Fibroblast of lung (primary cell): Measurements from ENCODE around the gene TMEM125. TPM values are rescaled to one million over a fixed set of nuclear protein-coding genes. Genes with fewer than 3 reads are reported as not detected.

Experiments
- DNase-seq, 2 donors: peaks; one replicate each; pipeline versions ENCODE4 v3.0.0 to v3.0.0-alpha.2; 2010; ENCODE audit warnings: low read depth in 2 of 2
- H2AFZ ChIP-seq: 2 replicates; pipeline ENCODE4 v1.5.1; 2012; ENCODE audit warnings: low read length, control low read depth, inconsistent platforms
- H3K27ac ChIP-seq: 2 replicates; pipeline ENCODE4 v1.5.1; 2011; ENCODE audit warnings: low read length, control low read depth; ENCODE audit not compliant: insufficient read depth
- H3K27me3 ChIP-seq: 2 replicates; pipeline ENCODE4 v1.5.1; 2011; ENCODE audit warnings: mild to moderate bottlenecking, low read length; ENCODE audit not compliant: control insufficient read depth, insufficient read depth
- H3K36me3 ChIP-seq: 2 replicates; pipeline ENCODE4 v1.5.1; 2011; ENCODE audit warnings: low read length; ENCODE audit not compliant: control insufficient read depth, insufficient read depth
- H3K4me1 ChIP-seq: 2 replicates; pipeline ENCODE4 v1.5.1; 2011; ENCODE audit warnings: low read length; ENCODE audit not compliant: control insufficient read depth, insufficient read depth; ENCODE audit errors: extremely low read depth
- H3K4me2 ChIP-seq: 2 replicates; pipeline ENCODE4 v1.5.1; 2011; ENCODE audit warnings: low read length, control low read depth; ENCODE audit not compliant: insufficient read depth; ENCODE audit errors: extremely low read depth
- H3K4me3 ChIP-seq, 4 experiments: fragments of 200-600 bp in 1 of 4; sonication (generic) in 1 of 4; replicated peaks in 1 of 4; 2 replicates each; pipeline ENCODE4 v1.5.1; 2011 to 2016; ENCODE audit warnings: low read length in 4 of 4, low read depth in 3 of 4, mild to moderate bottlenecking in 3 of 4, control low read depth in 2 of 4, inconsistent platforms in 1 of 4, mixed read lengths in 1 of 4; ENCODE audit not compliant: insufficient read depth in 1 of 4; ENCODE audit errors: control extremely low read depth in 1 of 4
- H3K79me2 ChIP-seq: 2 replicates; pipeline ENCODE4 v1.5.1; 2012; ENCODE audit warnings: mild to moderate bottlenecking, low read length, inconsistent platforms; ENCODE audit not compliant: control insufficient read depth, insufficient read depth
- H3K9ac ChIP-seq: 2 replicates; pipeline ENCODE4 v1.5.1; 2011; ENCODE audit warnings: mild to moderate bottlenecking, low read length, control low read depth; ENCODE audit not compliant: insufficient read depth
- H3K9me3 ChIP-seq: 2 replicates; pipeline ENCODE4 v1.5.1; 2012; ENCODE audit warnings: low read depth, low read length; ENCODE audit not compliant: control insufficient read depth, insufficient read depth
- H4K20me1 ChIP-seq: 2 replicates; pipeline ENCODE4 v1.5.1; 2011; ENCODE audit warnings: low read length; ENCODE audit not compliant: control insufficient read depth, insufficient read depth; ENCODE audit errors: extremely low read depth
- CTCF ChIP-seq, 2 donors: IDR thresholded peaks in 1 of 2; conservative IDR thresholded peaks in 1 of 2; 1 replicate in 1 of 2; 2 replicates in 1 of 2; pipeline ENCODE4 v1.5.1; 2011 to 2012; ENCODE audit warnings: low read length in 2 of 2, control low read depth in 1 of 2, inconsistent platforms in 1 of 2, low read depth in 1 of 2, mild to moderate bottlenecking in 1 of 2
- EZH2 ChIP-seq: IDR thresholded peaks from 2 replicates; pipeline ENCODE4 v1.5.1; 2012; ENCODE audit warnings: low read length, control low read depth, mild to moderate bottlenecking; ENCODE audit errors: missing control alignments
- polyA plus RNA-seq, 2 donors: library from polyadenylated mRNA; depleted of rRNA in 1 of 2; stranded (reverse) in 1 of 2; unstranded in 1 of 2; fragments of >200 nt; gene quantifications; 2 replicates each; pipeline ENCODE4 v1.2.1, GENCODE V29; 2011 to 2012; ENCODE audit warnings: missing spikeins in 1 of 2
- total RNA-seq: library from RNA; depleted of rRNA; stranded (reverse); fragments of >200 nt; gene quantifications from 2 replicates; pipeline ENCODE4 v1.2.1, GENCODE V29; 2014

The TMEM125 gene
- total and polyA plus RNA-seq, 2 donors (not counting 1 experiment from before 2014, with no cell fraction given), result 0.03 TPM; not detected in 1

- H4K20me1 ChIP-seq, result no peaks in the 10 kb centered on the region
- H3K36me3 ChIP-seq, result no peaks in the 10 kb centered on the region
- no peaks in the 10 kb centered on the region for H3K9me3 ChIP-seq
- DNase-seq, result no peak
- H2AFZ ChIP-seq, result no peak overlapping the region
- no peak overlapping the region for H3K4me3 ChIP-seq
- no peaks in the 10 kb centered on the region for H3K27me3 ChIP-seq
- no peak overlapping the region for H3K9ac ChIP-seq
- no peak overlapping the region for H3K4me2 ChIP-seq
- H3K27ac ChIP-seq, result no peak overlapping the region
- no peaks in the 10 kb centered on the region for H3K79me2 ChIP-seq
- TF ChIP-seq CTCF (conservative IDR thresholded peaks at IDR 0.05 in 1 of 2, IDR thresholded peaks at IDR 0.05 in 1 of 2; ENCODE audit: low read depth in 1 of 2, low read length in 2 of 2) (no peak), EZH2 (no peak)
- peaks cover 9% of the 10 kb centered on the region for H3K4me1 ChIP-seq
These were observed 34.2 kb upstream of the TMEM125 start for GRCh38 chr1:43235451-43236121.

GRCh38 chr1:43237121-43237520 is 32.7 kb upstream of the TMEM125 start:
- Histone ChIP-seq H3K4me3 (no peak overlapping the region), H2AFZ (no peak overlapping the region), H3K36me3 (no peaks in the 10 kb centered on the region), H4K20me1 (no peaks in the 10 kb centered on the region), H3K79me2 (no peaks in the 10 kb centered on the region), H3K4me1 (peaks cover 6% of the 10 kb centered on the region), H3K9ac (no peak overlapping the region), H3K4me2 (no peak overlapping the region), H3K27me3 (no peaks in the 10 kb centered on the region), H3K9me3 (no peaks in the 10 kb centered on the region), H3K27ac (no peak overlapping the region)
- peak in 1 of 2 donors; percentile 20 for DNase-seq
- no peak for TF ChIP-seq EZH2
- TF ChIP-seq CTCF (conservative IDR thresholded peaks at IDR 0.05 in 1 of 2, IDR thresholded peaks at IDR 0.05 in 1 of 2; ENCODE audit: low read depth in 1 of 2, low read length in 2 of 2), result no peak

- Histone ChIP-seq H2AFZ (no peak overlapping the region), H3K79me2 (no peaks in the 10 kb centered on the region), H3K9me3 (no peaks in the 10 kb centered on the region), H4K20me1 (no peaks in the 10 kb centered on the region), H3K4me3 (no peak overlapping the region), H3K27ac (no peak overlapping the region), H3K4me1 (no peaks in the 10 kb centered on the region), H3K9ac (no peak overlapping the region), H3K4me2 (no peak overlapping the region), H3K36me3 (no peaks in the 10 kb centered on the region), H3K27me3 (no peaks in the 10 kb centered on the region)
- TF ChIP-seq EZH2, result no peak
- peak; percentile 74 to 82 for TF ChIP-seq CTCF (conservative IDR thresholded peaks at IDR 0.05 in 1 of 2, IDR thresholded peaks at IDR 0.05 in 1 of 2; ENCODE audit: low read depth in 1 of 2, low read length in 2 of 2)
- DNase-seq, result peak; percentile 49 to 72
These were observed 31.7 kb upstream of the TMEM125 start for GRCh38 chr1:43238085-43238484.
